HCT116 (cell line): Measurements from ENCODE around the gene CSNK1D. TPM values are rescaled to one million over a fixed set of nuclear protein-coding genes. Genes with fewer than 3 reads are reported as not detected.

Experiments used
- ATAC-seq: fragments of 200-7000 bp; cut with Tn5 transposase; 2 replicates; pipeline ENCODE4 v1.9.1; 2020; ENCODE audit warnings: mild to moderate bottlenecking, moderate library complexity
- BruUV-seq: library from RNA; stranded (reverse); fragments of 400-500 nt; replicated peaks from 2 replicates; lab custom pipeline; 2021; lab: Mats Ljungman, UMichigan
- CTCF ChIA-PET: fragments of 300-600 bp; sonication (Branson Sonifier 250); formaldehyde crosslinking; loops from one replicate; lab custom pipeline; 2021; ENCODE audit warnings: antibody characterized with exemption; lab: Charles Lee
- POLR2A ChIA-PET: fragments of 300-600, 350-600 bp; sonication (Branson Sonifier 250); formaldehyde crosslinking; loops from one replicate; lab custom pipeline; 2021; ENCODE audit warnings: antibody characterized with exemption; lab: Charles Lee
- RAD21 ChIA-PET, 2 experiments: fragments of 300-600 bp; sonication (Branson Sonifier 250); formaldehyde crosslinking; loops; one replicate each; lab custom pipeline; 2023; ENCODE audit warnings: low total read pairs in 2 of 2; ENCODE audit not compliant: uncharacterized antibody in 2 of 2, unreplicated experiment in 2 of 2, low non-redundant PET in 1 of 2; lab: Charles Lee
- DNase-seq: peaks from one replicate; pipeline ENCODE4 v3.0.0-alpha.2; 2010; ENCODE audit warnings: low read depth, low spot score
- H2AFZ ChIP-seq: fragments of 200-600 bp; shearing (Covaris generic), sonication (generic); 2 replicates; pipeline ENCODE4 v1.6.1; 2017; ENCODE audit warnings: low read depth, mixed run types, mixed read lengths, antibody characterized with exemption, low read length; ENCODE audit not compliant: poor library complexity, severe bottlenecking
- H3K27ac ChIP-seq: 2 replicates; pipeline ENCODE4 v1.5.1; 2012; ENCODE audit warnings: low read depth, low read length
- H3K27me3 ChIP-seq: fragments of 200-600 bp; sonication (generic); 2 replicates; pipeline ENCODE4 v1.6.1; 2016; ENCODE audit warnings: mixed run types, low read length, mixed read lengths; ENCODE audit not compliant: insufficient read depth
- H3K36me3 ChIP-seq, 2 experiments: fragments of 200-500 bp in 1 of 2; fragments of 200-600 bp in 1 of 2; sonication (Bioruptor generic) in 1 of 2; sonication (generic) in 1 of 2; 2 replicates each; pipeline versions ENCODE4 v1.5.1 to v1.6.1; 2014 to 2016; ENCODE audit warnings: low read length in 2 of 2, inconsistent platforms in 1 of 2, mixed read lengths in 1 of 2, mixed run types in 1 of 2; ENCODE audit not compliant: insufficient read depth in 2 of 2, control insufficient read depth in 1 of 2
- H3K4me1 ChIP-seq, 2 experiments: fragments of 200-600 bp in 1 of 2; sonication (generic) in 1 of 2; 2 replicates each; pipeline versions ENCODE4 v1.5.1 to v1.6.1; 2012 to 2017; ENCODE audit warnings: low read length in 2 of 2, inconsistent platforms in 1 of 2, mild to moderate bottlenecking in 1 of 2, mixed read lengths in 1 of 2, mixed run types in 1 of 2, moderate library complexity in 1 of 2; ENCODE audit not compliant: insufficient read depth in 2 of 2, control insufficient read depth in 1 of 2
- H3K4me2 ChIP-seq: fragments of 200-600 bp; sonication (generic); 2 replicates; pipeline ENCODE4 v1.6.1; 2017; ENCODE audit warnings: mixed run types, low read length, mixed read lengths
- H3K4me3 ChIP-seq, 2 experiments: fragments of 200-600 bp in 1 of 2; sonication (generic) in 1 of 2; replicated peaks in 1 of 2; 2 replicates each; pipeline ENCODE4 v1.5.1; 2011 to 2016; ENCODE audit warnings: low read length in 2 of 2, control low read depth in 1 of 2, low read depth in 1 of 2, mild to moderate bottlenecking in 1 of 2, mixed read lengths in 1 of 2, mixed run types in 1 of 2
- H3K79me2 ChIP-seq: fragments of 200-600 bp; sonication (generic); 2 replicates; pipeline ENCODE4 v1.6.1; 2017; ENCODE audit warnings: mild to moderate bottlenecking, mixed run types, low read length, moderate library complexity, mixed read lengths; ENCODE audit not compliant: insufficient read depth
- H3K9ac ChIP-seq: fragments of 200-600 bp; sonication (generic); 2 replicates; pipeline ENCODE4 v1.6.1; 2016; ENCODE audit warnings: low read length, mixed read lengths
- H3K9me2 ChIP-seq: fragments of 200-600 bp; sonication (generic), shearing (Covaris generic); 2 replicates; pipeline ENCODE4 v1.6.1; 2017; ENCODE audit warnings: mixed run types, mild to moderate bottlenecking, moderate library complexity; ENCODE audit not compliant: insufficient read depth
- H3K9me3 ChIP-seq, 2 experiments: fragments of 200-500 bp in 1 of 2; fragments of 200-600 bp in 1 of 2; sonication (Bioruptor generic) in 1 of 2; sonication (generic) in 1 of 2; 2 replicates each; pipeline ENCODE4 v1.6.1; 2014 to 2017; ENCODE audit warnings: low read length in 2 of 2, mixed read lengths in 2 of 2, inconsistent platforms in 1 of 2, low read depth in 1 of 2, mild to moderate bottlenecking in 1 of 2, mixed run types in 1 of 2, moderate library complexity in 1 of 2; ENCODE audit not compliant: control insufficient read depth in 1 of 2, insufficient read depth in 1 of 2
- H4K20me1 ChIP-seq: fragments of 200-600 bp; sonication (generic), shearing (Covaris generic); 2 replicates; pipeline ENCODE4 v1.6.1; 2017; ENCODE audit warnings: mixed run types, mild to moderate bottlenecking, moderate library complexity; ENCODE audit not compliant: insufficient read depth
- CBX3 ChIP-seq: IDR thresholded peaks from 2 replicates; pipeline ENCODE4 v1.6.1; 2012; ENCODE audit warnings: low read depth
- CEBPB ChIP-seq: IDR thresholded peaks from 2 replicates; pipeline ENCODE4 v1.6.1; 2012; ENCODE audit warnings: low read depth
- EGR1 ChIP-seq: IDR thresholded peaks from 2 replicates; pipeline ENCODE4 v1.6.1; 2012; ENCODE audit warnings: low read depth
- ELF1 ChIP-seq: IDR thresholded peaks from 2 replicates; pipeline ENCODE4 v1.6.1; 2012; ENCODE audit warnings: low read depth, borderline replicate concordance
- EZH2 ChIP-seq: fragments of 200-600 bp; sonication (generic); IDR thresholded peaks from 2 replicates; pipeline ENCODE4 v1.6.1; 2017; ENCODE audit warnings: antibody characterized with exemption, mixed run types
- EZH2phosphoT487 ChIP-seq: fragments of 200-600 bp; IDR thresholded peaks from 2 replicates; pipeline ENCODE4 v1.6.1; 2018; ENCODE audit warnings: antibody characterized with exemption, borderline replicate concordance
- FOSL1 ChIP-seq: IDR thresholded peaks from 2 replicates; pipeline ENCODE4 v1.6.1; 2012; ENCODE audit warnings: low read depth
- JUND ChIP-seq: IDR thresholded peaks from 2 replicates; pipeline ENCODE4 v1.6.1; 2012
- POLR2A ChIP-seq: IDR thresholded peaks from 2 replicates; pipeline ENCODE4 v1.7.0; 2011; ENCODE audit warnings: borderline replicate concordance; ENCODE audit not compliant: insufficient read depth, insufficient read length; ENCODE audit errors: extremely low read depth
- POLR2AphosphoS5 ChIP-seq: IDR thresholded peaks from 2 replicates; pipeline ENCODE4 v1.6.1; 2011; ENCODE audit warnings: mild to moderate bottlenecking, low read depth, low read length, moderate library complexity
- RAD21 ChIP-seq: IDR thresholded peaks from 2 replicates; pipeline ENCODE4 v1.6.1; 2012; ENCODE audit warnings: low read depth, mild to moderate bottlenecking
- REST ChIP-seq: IDR thresholded peaks from 2 replicates; pipeline ENCODE4 v1.6.1; 2012; ENCODE audit warnings: low read depth
- SIN3A ChIP-seq: IDR thresholded peaks from 2 replicates; pipeline ENCODE4 v1.6.1; 2012; ENCODE audit warnings: low read depth
- SP1 ChIP-seq: IDR thresholded peaks from 2 replicates; pipeline ENCODE4 v1.6.1; 2012; ENCODE audit warnings: low read depth
- SRF ChIP-seq: IDR thresholded peaks from 2 replicates; pipeline ENCODE4 v1.6.1; 2012; ENCODE audit warnings: low read depth
- TCF7L2 ChIP-seq: IDR thresholded peaks from 2 replicates; pipeline ENCODE4 v1.7.0; 2011; ENCODE audit warnings: borderline replicate concordance, inconsistent platforms; ENCODE audit not compliant: insufficient read depth, insufficient read length; ENCODE audit errors: extremely low read depth
- YY1 ChIP-seq: IDR thresholded peaks from 2 replicates; pipeline ENCODE4 v1.6.1; 2011; ENCODE audit warnings: low read length, low read depth, moderate library complexity, mild to moderate bottlenecking; ENCODE audit not compliant: insufficient replicate concordance; ENCODE audit errors: extremely low read depth
- ZBTB33 ChIP-seq: IDR thresholded peaks from 2 replicates; pipeline ENCODE4 v1.6.1; 2011; ENCODE audit warnings: mild to moderate bottlenecking, low read length, moderate library complexity; ENCODE audit not compliant: insufficient replicate concordance; ENCODE audit errors: extremely low read depth
- ZFX ChIP-seq: fragments of 450-650 bp; IDR thresholded peaks from 2 replicates; pipeline ENCODE4 v1.6.1; 2017
- ZNF274 ChIP-seq: fragments of 200-500 bp; sonication (Bioruptor generic); IDR thresholded peaks from 2 replicates; pipeline ENCODE4 v1.6.1; 2014; ENCODE audit warnings: mild to moderate bottlenecking, low read depth, low read length, inconsistent platforms
- intact Hi-C: fragments of 100-400 bp; cut with micrococcal nuclease; formaldehyde crosslinking; loops from 2 replicates; pipeline ENCODE4 v1.10.0; 2022
- total RNA-seq: library from RNA; stranded (reverse); gene quantifications from one replicate; pipeline ENCODE4 v1.2.1, GENCODE V29; 2021; ENCODE audit not compliant: unreplicated experiment
- TF ChIP-seq, protein P1 (sequence below): IDR thresholded peaks from 2 replicates; pipeline ENCODE4 v1.6.1; 2012

Gene CSNK1D
- total RNA-seq, 1 experiment from 2014 or later, result 176 TPM

- Histone ChIP-seq H3K27ac (peak overlapping the region; percentile 75), H4K20me1 (no peaks in the 10 kb centered on the region), H3K9ac (peak overlapping the region; percentile 60), H3K4me2 (peak overlapping the region; percentile 76), H3K36me3 (peaks cover 0 to 5% of the 10 kb centered on the region in 2 experiments; a peak in 3 of 4 replicates), H3K4me1 (peaks cover 35 to 53% of the 10 kb centered on the region in 2 experiments), H2AFZ (no peak overlapping the region), H3K9me2 (no peaks in the 10 kb centered on the region), H3K79me2 (peaks cover 22% of the 10 kb centered on the region), H3K9me3 (no peaks in the 10 kb centered on the region), H3K4me3 (peak overlapping the region; percentile 19 to 47), H3K27me3 (no peaks in the 10 kb centered on the region)
- ChIA-PET CTCF (interaction anchor here (0.8 to 1.8 kb wide), 12 partner anchors 10 to 184 kb away, joined by 3 to 10 read pairs (median 4); partner anchors contain the start of genes CENPX, DCXR, FASN and SLC16A3), POLR2A (interaction anchor here (0.7 to 2.3 kb wide), 6 partner anchors 9 to 78 kb away, joined by 3 to 21 read pairs (median 4); partner anchors contain the start of gene SLC16A3), RAD21 (interaction anchor here (1.4 to 1.7 kb wide), 2 partner anchors 23 to 24 kb away, joined by 5 to 6 read pairs; partner anchors contain the start of gene SLC16A3 (in 1 of the 2))
- intact Hi-C loops, result loop anchor here (1.0 kb wide), 1 partner anchor 24 kb away; no protein-coding TSS in a partner anchor
- TSS peak; percentile 14 for BruUV-seq
- DNase-seq (peak; percentile 93), ATAC-seq (peak; percentile 77)
- no peak; the same call in 1 of the 2 replicates for TF ChIP-seq ELF1
- no peak for TF ChIP-seq CEBPB
- TF ChIP-seq SRF, result no peak
- TF ChIP-seq POLR2A, result peak; percentile 80
- TF ChIP-seq, protein P1, sequence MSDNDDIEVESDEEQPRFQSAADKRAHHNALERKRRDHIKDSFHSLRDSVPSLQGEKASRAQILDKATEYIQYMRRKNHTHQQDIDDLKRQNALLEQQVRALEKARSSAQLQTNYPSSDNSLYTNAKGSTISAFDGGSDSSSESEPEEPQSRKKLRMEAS, result peak; percentile 80
- TF ChIP-seq POLR2AphosphoS5, result peak; percentile 89
- peak; percentile 71; the same call in 1 of the 2 replicates for TF ChIP-seq SIN3A
- TF ChIP-seq YY1, result peak; percentile 40
- no peak; the same call in 1 of the 2 replicates for TF ChIP-seq CBX3
- TF ChIP-seq RAD21, result peak; percentile 87
- TF ChIP-seq ZNF274, result no peak
- TF ChIP-seq REST, result no peak
- TF ChIP-seq EZH2phosphoT487, result no peak
- TF ChIP-seq EGR1, result no peak
- TF ChIP-seq FOSL1, result no peak
- peak; percentile 34 for TF ChIP-seq ZBTB33
- TF ChIP-seq JUND, result no peak
- peak; percentile 69; the same call in 1 of the 2 replicates for TF ChIP-seq SP1
- TF ChIP-seq EZH2, result no peak
- TF ChIP-seq TCF7L2, result peak; percentile 50
- peak; percentile 59; the same call in 1 of the 2 replicates for TF ChIP-seq ZFX
Measured at GRCh38 chr17:82205720-82206508, 67.6 kb downstream of the CSNK1D start.
